KMS-11 (cell line): ENCODE data around the gene ZBTB32.

ENCODE experiments used
- H2AFZ ChIP-seq: fragments of 200-600 bp; sonication (generic); 2 replicates; pipeline ENCODE4 v1.6.1; 2016; ENCODE audit warnings: antibody characterized with exemption, mixed run types, low read depth
- H3K27ac ChIP-seq: fragments of 200-600 bp; sonication (generic); 2 replicates; pipeline ENCODE4 v1.6.1; 2016; ENCODE audit warnings: mild to moderate bottlenecking, mixed run types
- H3K27me3 ChIP-seq: fragments of 200-600 bp; sonication (generic); 2 replicates; pipeline ENCODE4 v1.6.1; 2017; ENCODE audit warnings: mild to moderate bottlenecking, low read depth, mixed run types, moderate library complexity; ENCODE audit not compliant: insufficient read depth
- H3K36me3 ChIP-seq: fragments of 200-600 bp; sonication (generic); 2 replicates; pipeline ENCODE4 v1.6.1; 2017; ENCODE audit warnings: mild to moderate bottlenecking, mixed run types; ENCODE audit not compliant: insufficient read depth
- H3K4me1 ChIP-seq: fragments of 200-600 bp; sonication (generic); 2 replicates; pipeline ENCODE4 v1.6.1; 2016; ENCODE audit warnings: mild to moderate bottlenecking, low read depth, mixed run types; ENCODE audit not compliant: poor library complexity, severe bottlenecking
- H3K4me2 ChIP-seq: fragments of 200-600 bp; sonication (generic); 2 replicates; pipeline ENCODE4 v1.7.0; 2016; ENCODE audit warnings: mild to moderate bottlenecking, mixed run types
- H3K4me3 ChIP-seq: fragments of 200-600 bp; sonication (generic); IDR thresholded peaks from 2 replicates; pipeline ENCODE4 v1.6.1; 2017; ENCODE audit warnings: low read depth, low read length, mixed read lengths; ENCODE audit not compliant: insufficient read depth
- H3K79me2 ChIP-seq: fragments of 200-600 bp; sonication (generic); 2 replicates; pipeline ENCODE4 v1.6.1; 2016; ENCODE audit warnings: low read depth, mixed run types; ENCODE audit not compliant: insufficient read depth
- H3K9ac ChIP-seq: fragments of 200-600 bp; sonication (generic); 2 replicates; pipeline ENCODE4 v1.6.1; 2016; ENCODE audit warnings: mild to moderate bottlenecking, mixed run types
- H4K20me1 ChIP-seq: fragments of 200-600 bp; sonication (generic); 2 replicates; pipeline ENCODE4 v1.6.1; 2016; ENCODE audit warnings: mild to moderate bottlenecking, mixed run types; ENCODE audit not compliant: insufficient read depth
- CTCF ChIP-seq: fragments of 200-600 bp; sonication (generic); conservative IDR thresholded peaks from 2 replicates; pipeline ENCODE4 v1.6.1; 2017; ENCODE audit warnings: low read depth, mild to moderate bottlenecking, antibody characterized with exemption, low read length, moderate library complexity, mixed read lengths

ZBTB32 gene

GRCh38 chr19:35708391-35708790 lies 4.0 kb downstream of the ZBTB32 start:
- Histone ChIP-seq H3K9ac (no peak overlapping the region), H3K36me3 (no peaks in the 10 kb centered on the region), H2AFZ (no peak overlapping the region), H3K4me3 (no peak overlapping the region), H3K79me2 (no peaks in the 10 kb centered on the region), H3K27ac (no peak overlapping the region), H3K4me1 (no peaks in the 10 kb centered on the region), H3K27me3 (peaks cover 27% of the 10 kb centered on the region), H3K4me2 (no peak overlapping the region), H4K20me1 (no peaks in the 10 kb centered on the region)
- TF ChIP-seq CTCF = no peak

DNA sequence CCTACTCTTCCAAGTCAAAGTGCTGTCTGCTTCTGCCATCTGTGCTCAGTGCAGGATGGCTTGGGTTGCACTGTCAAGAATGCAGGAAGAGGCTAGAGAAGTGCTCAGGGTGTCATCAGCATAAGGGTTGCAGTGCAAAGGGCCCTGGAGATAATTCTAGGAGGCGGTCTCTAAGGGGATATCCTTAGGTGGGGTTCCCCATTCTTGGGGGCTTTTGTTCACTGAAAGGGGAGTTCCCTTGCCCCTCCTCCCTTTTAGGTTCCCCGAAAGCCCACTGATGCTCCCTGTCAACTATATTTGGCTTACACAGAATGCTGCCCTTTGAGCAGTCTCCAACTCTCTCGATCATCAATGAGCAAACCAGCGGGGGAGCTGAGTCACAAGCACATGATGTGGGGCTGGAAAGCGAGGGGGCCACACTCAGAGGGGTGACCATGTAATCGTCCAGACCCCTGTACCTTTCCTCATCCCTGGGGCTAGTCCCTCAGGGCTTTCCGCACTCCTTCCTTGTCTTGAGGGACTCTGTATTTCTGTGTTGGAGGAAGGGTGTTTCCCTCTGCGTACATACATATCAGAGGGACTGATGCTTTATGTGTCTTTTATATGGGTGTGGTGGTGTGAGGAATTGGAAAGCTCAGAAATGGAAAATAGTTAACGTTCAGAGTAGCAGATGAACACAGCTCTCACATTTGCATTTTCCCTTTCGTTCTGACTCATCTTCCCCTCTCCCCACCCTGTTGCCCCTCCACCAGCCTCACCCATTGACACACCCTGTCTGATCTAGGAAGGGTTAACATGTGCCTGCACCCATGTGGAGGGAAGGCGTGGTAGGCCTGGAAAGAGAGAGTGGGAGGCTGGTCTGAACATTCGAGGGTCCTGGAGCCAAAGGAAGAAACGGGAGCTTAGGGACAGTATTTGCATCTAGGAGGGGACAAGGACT lies 6.7 kb downstream of the ZBTB32 start:
- no peak for TF ChIP-seq CTCF
- Histone ChIP-seq H3K9ac (no peak overlapping the region), H3K36me3 (no peaks in the 10 kb centered on the region), H3K4me1 (peaks cover 4% of the 10 kb centered on the region), H3K4me3 (no peak overlapping the region), H3K79me2 (no peaks in the 10 kb centered on the region), H3K27me3 (peaks cover 33% of the 10 kb centered on the region), H2AFZ (no peak overlapping the region), H3K27ac (no peak overlapping the region), H3K4me2 (no peak overlapping the region), H4K20me1 (no peaks in the 10 kb centered on the region)

GRCh38 chr19:35712567-35713505 lies 8.5 kb downstream of the ZBTB32 start:
- H3K4me2 ChIP-seq = no peak overlapping the region
- no peak overlapping the region for H3K27ac ChIP-seq
- TF ChIP-seq CTCF = no peak
- no peak overlapping the region for H3K9ac ChIP-seq
- H3K4me1 ChIP-seq = peaks cover 6% of the 10 kb centered on the region
- no peaks in the 10 kb centered on the region for H4K20me1 ChIP-seq
- H3K79me2 ChIP-seq = no peaks in the 10 kb centered on the region
- no peaks in the 10 kb centered on the region for H3K36me3 ChIP-seq
- peaks cover 23% of the 10 kb centered on the region for H3K27me3 ChIP-seq
- no peak overlapping the region for H2AFZ ChIP-seq
- no peak overlapping the region for H3K4me3 ChIP-seq

- no peak overlapping the region for H3K9ac ChIP-seq
- H3K79me2 ChIP-seq = peaks cover 4% of the 10 kb centered on the region
- peaks cover 6% of the 10 kb centered on the region for H3K4me1 ChIP-seq
- H3K36me3 ChIP-seq = no peaks in the 10 kb centered on the region
- H3K27ac ChIP-seq = no peak overlapping the region
- peaks cover 16% of the 10 kb centered on the region; the same call in 1 of the 2 replicates for H3K27me3 ChIP-seq
- no peak overlapping the region for H2AFZ ChIP-seq
- no peak for TF ChIP-seq CTCF
- H3K4me2 ChIP-seq = no peak overlapping the region
- H3K4me3 ChIP-seq = no peak overlapping the region
- no peaks in the 10 kb centered on the region for H4K20me1 ChIP-seq
Observed at GRCh38 chr19:35713506-35713850, 9.1 kb downstream of the ZBTB32 start.
